ENCODE measurements around the gene MTMR12.
A peak's percentile ranks its signal among the peaks of the same experiment; 100 is the strongest.
"Not testable (repeated sequence)": the region's sequence is repeated elsewhere in the genome, so short reads cannot be mapped to it uniquely, and the experiment has no call there.

Gene MTMR12

GRCh38 chr5:32233696-32234447 is 78.9 kb downstream of the MTMR12 start:
- no peak for DNase-seq (ENCODE audit: low read depth in 4 of 4, low spot score in 1 of 4)

- no peak for DNase-seq (ENCODE audit: low read depth in 4 of 4, low spot score in 1 of 4)
Measured at GRCh38 chr5:32233220-32233695, 79.5 kb downstream of the MTMR12 start.

DNA sequence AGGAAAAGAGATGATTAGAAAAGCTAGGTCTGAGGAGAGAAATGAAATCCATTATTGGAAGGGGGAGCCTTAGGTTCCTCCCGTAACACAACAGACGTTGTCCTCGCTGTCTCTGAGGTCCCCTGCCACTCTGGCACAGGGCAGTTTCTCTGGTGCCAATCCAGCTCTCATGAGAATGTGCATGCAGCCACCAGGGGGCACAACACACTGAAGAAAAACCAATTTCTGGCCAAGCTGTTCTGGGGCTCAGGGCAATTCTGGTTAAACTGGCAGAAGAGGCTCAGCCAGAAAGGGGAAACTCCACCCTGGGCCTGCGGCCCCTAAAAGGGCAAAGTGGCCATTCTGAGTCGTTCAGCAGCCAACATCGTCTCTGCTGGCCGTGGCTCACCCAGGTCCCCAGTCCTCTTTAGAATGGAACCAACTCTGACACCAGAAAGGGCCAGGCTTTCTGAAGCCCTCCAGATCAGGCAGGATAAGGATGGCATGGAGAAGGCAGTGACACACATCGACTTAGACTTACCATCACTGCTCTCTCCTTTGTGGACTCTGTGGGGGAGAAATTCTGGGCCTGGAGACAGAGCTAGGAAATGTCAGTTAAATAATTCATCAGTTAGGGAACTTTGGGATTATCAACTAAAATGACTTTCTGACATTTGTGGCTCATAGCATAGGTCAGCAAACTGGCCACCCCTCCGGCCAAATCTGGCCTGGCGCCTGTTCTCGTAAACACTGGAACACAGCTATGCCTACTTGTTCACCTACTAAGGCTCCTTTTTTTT is 80.1 kb downstream of the MTMR12 start:
- peak; percentile 45 to 65 (median 60) for DNase-seq (ENCODE audit: low read depth in 4 of 4, low spot score in 1 of 4)

DNA sequence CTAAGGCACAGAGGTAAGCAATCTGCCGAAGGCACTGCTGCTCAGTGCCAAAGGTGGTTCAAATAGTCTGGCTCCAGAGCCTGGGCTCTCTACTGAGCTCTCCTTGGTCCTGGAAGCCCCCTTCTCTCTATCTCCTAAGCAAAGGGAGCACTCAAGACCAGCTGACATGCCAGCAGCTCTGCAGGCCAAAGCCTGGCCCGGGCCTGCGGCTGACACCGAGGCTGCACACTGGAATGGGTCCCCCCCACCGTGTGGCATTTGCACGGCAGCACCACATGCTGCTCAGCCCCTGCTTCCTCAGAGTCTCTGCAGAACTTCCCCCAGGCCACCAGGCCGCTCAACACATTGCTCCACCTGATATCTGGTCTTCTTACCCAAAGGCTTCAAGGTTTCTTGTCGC is 80.8 kb downstream of the MTMR12 start:
- no peak for DNase-seq (ENCODE audit: low read depth in 4 of 4, low spot score in 1 of 4)

DNA sequence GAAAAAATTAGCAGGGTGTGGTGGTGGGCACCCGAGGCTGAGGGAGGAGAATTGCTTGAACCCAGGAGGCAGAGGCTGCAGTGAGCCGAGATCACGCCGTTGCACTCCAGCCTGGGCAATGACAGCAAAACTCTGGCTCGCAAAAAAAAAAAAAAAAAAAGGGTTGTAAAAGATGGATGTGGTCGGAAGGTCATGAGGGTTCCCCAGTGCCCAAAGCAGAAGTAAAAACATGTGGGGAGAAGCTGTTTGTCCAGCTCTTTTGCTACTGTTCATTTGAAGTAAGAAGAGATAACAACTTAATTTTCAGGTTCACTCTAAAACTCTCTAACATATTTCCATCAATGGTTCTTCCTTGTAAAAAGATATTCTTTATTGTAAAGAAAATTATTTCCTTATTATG is 81.5 kb downstream of the MTMR12 start:
- DNase-seq (ENCODE audit: low read depth in 4 of 4, low spot score in 1 of 4) = no peak

DNA sequence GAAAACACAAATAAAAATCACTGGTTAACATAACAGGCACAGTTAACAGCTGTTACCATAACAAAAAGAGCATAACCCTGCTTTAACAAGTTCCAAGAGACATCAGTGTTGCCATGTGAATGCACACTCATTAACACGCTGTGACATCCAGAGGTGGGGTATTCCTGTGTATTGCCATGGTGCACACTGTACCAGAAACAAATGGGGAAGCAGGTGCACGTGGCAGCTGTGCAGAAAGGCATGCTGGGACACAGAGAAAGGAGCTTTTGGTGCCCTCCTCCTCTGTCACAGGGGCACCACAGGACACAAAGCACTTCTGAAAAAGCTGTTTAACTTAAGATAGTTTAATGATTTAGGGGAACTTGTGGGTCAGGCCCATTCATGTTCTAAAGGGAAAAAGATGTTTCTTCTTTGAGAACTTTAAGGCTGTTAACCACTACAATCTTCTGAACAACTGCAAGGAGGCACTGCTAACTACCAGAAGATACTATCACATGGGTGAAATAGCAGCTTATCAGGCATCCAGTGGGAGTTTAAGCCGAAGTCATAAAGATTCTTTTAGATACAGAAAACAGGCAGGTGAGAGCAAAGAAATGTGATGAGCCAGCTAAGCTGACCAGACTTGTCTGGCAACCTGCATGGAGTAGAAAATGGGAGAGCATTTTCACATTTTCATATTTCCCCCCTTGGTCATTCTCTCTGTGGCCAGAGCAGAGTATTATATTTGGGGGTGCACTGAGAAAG is 82.2 kb downstream of the MTMR12 start:
- no peak for DNase-seq (ENCODE audit: low read depth in 4 of 4, low spot score in 1 of 4)

DNA sequence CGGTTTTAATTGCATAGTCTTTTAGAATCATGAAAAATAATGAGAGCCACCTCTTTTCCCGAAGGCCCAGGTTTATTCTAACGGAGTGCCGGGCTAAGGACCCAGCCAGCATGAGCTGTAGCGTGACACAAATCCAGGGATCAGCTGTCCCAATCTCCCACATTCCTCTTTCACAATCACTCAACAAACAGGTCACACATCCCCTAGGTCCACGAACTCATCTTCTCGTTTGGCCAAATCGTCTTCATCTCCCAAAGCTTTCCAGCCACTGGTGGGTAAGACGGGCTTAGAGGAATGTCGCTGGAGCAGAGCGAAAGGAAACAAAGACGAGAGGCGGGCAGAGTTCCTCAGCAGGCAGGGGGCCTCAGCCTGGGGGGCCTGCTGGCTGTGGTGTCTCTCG is 83.2 kb downstream of the MTMR12 start:
- no peak for DNase-seq (ENCODE audit: low read depth in 4 of 4, low spot score in 1 of 4)

DNA sequence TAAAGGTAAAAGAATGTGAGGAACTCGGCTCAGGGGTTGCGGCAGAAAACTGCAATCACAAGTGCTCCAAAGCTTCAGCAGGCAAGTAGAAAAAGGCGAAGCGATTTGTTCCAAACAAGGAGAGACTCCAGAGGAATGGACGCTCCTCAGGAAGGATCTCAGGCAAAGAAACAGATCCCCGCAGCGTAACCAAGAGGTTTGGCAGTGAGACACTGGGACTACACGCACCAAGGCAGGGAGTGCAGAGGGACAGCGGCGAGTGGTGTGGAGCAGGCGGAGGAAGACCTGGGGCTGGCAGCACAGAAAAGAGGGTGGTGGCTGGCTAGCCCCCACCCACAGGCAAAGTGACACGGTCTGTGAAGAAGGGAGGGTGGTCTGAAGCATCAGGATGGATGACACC is 83.9 kb downstream of the MTMR12 start:
- no peak for DNase-seq (ENCODE audit: low read depth in 4 of 4, low spot score in 1 of 4)

GRCh38 chr5:32225445-32225844 is 87.3 kb downstream of the MTMR12 start:
- no peak for DNase-seq (ENCODE audit: low read depth in 4 of 4, low spot score in 1 of 4)

DNA sequence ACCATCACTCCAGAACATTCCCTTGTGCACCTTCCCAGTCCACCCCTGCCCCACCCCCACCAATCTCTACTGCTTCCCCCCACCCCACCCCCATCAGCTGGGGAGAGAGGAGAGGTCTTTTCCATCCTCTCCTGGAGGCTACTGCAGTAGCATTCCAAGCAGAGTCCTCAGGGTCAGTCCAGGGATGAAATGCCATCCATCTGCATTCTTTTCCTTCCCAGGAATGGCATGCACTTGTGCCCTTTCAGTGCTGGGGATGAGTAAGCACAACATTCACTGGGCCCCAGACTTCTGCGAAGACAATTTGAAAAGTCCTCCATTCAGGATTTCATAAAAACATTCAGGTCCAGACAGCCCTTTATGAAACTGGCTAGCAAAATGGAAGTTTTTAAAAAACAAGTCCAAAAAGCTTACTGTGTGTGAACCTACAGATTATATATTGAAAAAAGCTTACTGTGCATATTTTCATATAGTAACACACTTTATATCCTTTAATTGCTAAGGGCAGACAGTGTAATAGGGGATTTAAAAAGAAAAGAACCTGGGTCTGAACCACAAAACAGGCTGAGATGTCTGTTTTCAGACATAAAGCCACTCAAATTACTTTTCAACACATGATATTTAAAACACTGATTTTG is 88.6 kb downstream of the MTMR12 start:
- DNase-seq (ENCODE audit: low read depth in 4 of 4, low spot score in 1 of 4) = no peak

- no peak for DNase-seq (ENCODE audit: low read depth in 4 of 4, low spot score in 1 of 4)
Measured at GRCh38 chr5:32222723-32223470, 89.8 kb downstream of the MTMR12 start.

- no peak for DNase-seq (ENCODE audit: low read depth in 4 of 4, low spot score in 1 of 4)
Measured at GRCh38 chr5:32217886-32218396, 94.8 kb downstream of the MTMR12 start.

DNA sequence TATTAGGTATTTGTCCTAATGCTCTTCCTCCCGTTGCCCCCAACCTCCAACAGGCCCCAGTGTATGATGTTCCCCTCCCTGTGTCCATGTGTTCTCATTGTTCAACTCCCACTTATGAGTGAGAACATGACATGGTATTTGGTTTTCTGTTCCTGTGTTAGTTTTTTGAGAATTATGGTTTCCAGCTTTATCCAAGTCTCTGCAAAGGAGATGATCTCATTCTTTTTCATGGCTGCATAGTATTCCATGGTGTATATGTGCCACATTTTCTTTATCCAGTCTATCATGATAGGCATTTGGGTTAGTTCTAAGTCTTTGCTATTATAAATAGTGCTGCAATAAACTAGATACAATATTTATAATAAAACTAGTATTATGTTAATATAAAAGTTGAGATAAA is 98.4 kb downstream of the MTMR12 start:
- not testable (repeated sequence) for DNase-seq (ENCODE audit: low read depth in 4 of 4, low spot score in 1 of 4)

DNA sequence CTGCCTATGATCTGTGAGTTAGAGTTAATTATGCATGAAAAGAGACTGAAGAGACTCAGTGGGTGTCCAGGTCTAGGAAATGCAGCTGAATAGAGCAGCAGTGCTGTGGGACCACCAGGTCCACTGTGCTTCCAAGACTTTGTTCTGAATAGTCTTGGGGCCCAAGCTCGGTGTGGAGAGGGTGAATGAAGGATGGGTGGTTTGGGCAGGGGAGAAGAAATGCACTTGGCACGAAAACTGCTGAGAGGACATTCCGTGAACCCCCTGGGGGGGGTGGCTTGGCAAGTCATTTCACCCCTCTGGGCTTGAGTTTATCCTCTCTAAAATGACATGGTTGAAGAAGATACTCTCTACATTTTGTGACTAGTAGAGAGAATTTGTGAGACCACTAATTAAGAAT is 102.6 kb downstream of the MTMR12 start:
- no peak for DNase-seq (ENCODE audit: low read depth in 4 of 4, low spot score in 1 of 4)

DNA sequence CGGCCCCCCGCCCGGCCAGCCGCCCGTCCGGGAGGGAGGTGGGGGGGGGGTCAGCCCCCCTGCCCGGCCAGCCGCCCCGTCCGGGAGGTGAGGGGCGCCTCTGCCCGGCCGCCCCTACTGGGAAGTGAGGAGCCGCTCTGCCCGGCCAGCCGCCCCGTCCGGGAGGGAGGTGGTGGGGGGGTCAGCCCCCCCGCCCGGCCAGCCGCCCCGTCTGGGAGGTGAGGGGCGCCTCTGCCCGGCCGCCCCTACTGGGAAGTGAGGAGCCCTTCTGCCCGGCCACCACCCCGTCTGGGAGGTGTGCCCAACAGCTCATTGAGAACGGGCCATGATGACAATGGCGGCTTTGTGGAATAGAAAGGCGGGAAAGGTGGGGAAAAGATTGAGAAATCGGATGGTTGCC is 103.9 kb downstream of the MTMR12 start:
- not testable (repeated sequence) for DNase-seq (ENCODE audit: low read depth in 4 of 4, low spot score in 1 of 4)

DNA sequence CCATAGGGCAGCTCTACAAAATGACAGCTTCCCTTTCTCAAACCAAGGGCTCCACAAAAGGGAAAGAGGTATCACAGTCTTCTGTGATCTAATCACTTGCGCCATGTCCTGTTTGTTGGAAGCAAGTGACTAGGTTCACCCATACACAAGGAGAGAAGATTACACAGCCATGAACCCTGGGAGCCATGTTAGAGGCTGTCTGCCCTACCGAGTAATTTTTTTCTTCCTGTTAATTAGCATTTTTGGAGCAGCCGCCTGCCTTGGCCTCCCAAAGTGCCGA is 105.4 kb downstream of the MTMR12 start:
- no peak for DNase-seq (ENCODE audit: low read depth in 4 of 4, low spot score in 1 of 4)

GRCh38 chr5:32206509-32207354 is 106.0 kb downstream of the MTMR12 start:
- DNase-seq (ENCODE audit: low read depth in 4 of 4, low spot score in 1 of 4) = no peak

- no peak for DNase-seq (ENCODE audit: low read depth in 4 of 4, low spot score in 1 of 4)
Measured at GRCh38 chr5:32206053-32206452, 106.7 kb downstream of the MTMR12 start.

DNA sequence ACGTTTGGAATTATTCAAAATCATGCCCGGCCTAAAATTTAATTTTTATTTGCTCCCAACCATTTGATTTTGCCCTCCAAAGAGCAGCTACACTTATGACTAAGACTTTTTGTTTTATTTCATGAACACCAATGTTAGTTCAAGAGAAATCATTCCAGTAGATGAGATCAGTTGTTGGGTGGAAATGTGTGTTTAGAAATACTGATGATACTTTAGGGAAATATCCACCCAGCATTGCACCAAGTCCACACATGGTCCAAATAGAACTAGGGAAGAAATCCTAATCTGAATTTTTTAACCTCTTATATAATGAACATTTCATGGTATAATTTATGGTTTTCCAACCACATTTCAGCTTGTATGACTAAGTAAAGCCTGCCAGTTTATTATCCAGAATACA is 110.3 kb downstream of the MTMR12 start:
- no peak for DNase-seq (ENCODE audit: low read depth in 4 of 4, low spot score in 1 of 4)
